ENCODE measurements around the gene FAM8A1.

Gene FAM8A1

DNA sequence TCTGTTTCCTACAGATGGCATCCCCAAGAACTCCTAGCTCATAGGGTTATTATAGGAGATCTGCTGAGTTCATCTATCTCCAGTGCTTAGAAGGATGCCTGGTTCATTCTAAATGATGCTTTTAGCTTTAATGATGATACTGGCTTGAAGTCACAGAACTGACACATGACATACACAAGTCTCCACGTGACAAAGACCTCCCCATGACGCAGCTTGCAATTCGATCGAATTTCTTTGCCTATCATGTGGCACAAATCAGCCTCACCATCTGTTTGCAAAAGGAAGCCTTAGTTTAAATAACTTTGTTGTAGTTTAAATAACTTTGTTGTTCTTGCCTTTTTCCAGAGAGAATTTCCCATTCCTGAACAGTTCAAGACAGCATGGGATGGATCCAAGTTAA, 44.1 kb upstream of the FAM8A1 start:
- H3K9ac ChIP-seq (ENCODE audit: low read depth, low read length) = no peak overlapping the region
- no peak overlapping the region for H2AFZ ChIP-seq (ENCODE audit: low read depth, low read length)
- no peaks in the 10 kb centered on the region for H3K4me1 ChIP-seq (ENCODE audit: insufficient read depth, low read length)
- no peaks in the 10 kb centered on the region for H3K9me3 ChIP-seq (ENCODE audit: insufficient read depth, low read length, severe bottlenecking)
- no peak overlapping the region for H3K4me2 ChIP-seq (ENCODE audit: insufficient read depth, low read length)
- no peak overlapping the region for H3K27ac ChIP-seq (ENCODE audit: low read length)
- H3K27me3 ChIP-seq (ENCODE audit: insufficient read depth, low read length, poor library complexity) = no peaks in the 10 kb centered on the region
- no peak for TF ChIP-seq EZH2 (IDR thresholded peaks at IDR 0.05; ENCODE audit: borderline replicate concordance, low read depth, low read length, severe bottlenecking)
- TF ChIP-seq, protein P1, sequence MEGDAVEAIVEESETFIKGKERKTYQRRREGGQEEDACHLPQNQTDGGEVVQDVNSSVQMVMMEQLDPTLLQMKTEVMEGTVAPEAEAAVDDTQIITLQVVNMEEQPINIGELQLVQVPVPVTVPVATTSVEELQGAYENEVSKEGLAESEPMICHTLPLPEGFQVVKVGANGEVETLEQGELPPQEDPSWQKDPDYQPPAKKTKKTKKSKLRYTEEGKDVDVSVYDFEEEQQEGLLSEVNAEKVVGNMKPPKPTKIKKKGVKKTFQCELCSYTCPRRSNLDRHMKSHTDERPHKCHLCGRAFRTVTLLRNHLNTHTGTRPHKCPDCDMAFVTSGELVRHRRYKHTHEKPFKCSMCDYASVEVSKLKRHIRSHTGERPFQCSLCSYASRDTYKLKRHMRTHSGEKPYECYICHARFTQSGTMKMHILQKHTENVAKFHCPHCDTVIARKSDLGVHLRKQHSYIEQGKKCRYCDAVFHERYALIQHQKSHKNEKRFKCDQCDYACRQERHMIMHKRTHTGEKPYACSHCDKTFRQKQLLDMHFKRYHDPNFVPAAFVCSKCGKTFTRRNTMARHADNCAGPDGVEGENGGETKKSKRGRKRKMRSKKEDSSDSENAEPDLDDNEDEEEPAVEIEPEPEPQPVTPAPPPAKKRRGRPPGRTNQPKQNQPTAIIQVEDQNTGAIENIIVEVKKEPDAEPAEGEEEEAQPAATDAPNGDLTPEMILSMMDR (IDR thresholded peaks at IDR 0.05; ENCODE audit: borderline replicate concordance, extremely low read depth, low read length, poor library complexity, severe bottlenecking) = no peak
- no peaks in the 10 kb centered on the region for H3K79me2 ChIP-seq (ENCODE audit: insufficient read depth, low read length)
- no peaks in the 10 kb centered on the region for H3K36me3 ChIP-seq (ENCODE audit: insufficient read depth, low read length)
- no peaks in the 10 kb centered on the region for H4K20me1 ChIP-seq (ENCODE audit: insufficient read depth, low read length)
- H3K4me3 ChIP-seq (ENCODE audit: low read depth in 1 of 2, low read length in 2 of 2) = no peak overlapping the region
- ATAC-seq (ENCODE audit: insufficient read depth, low read depth) (no peak), DNase-seq (no peak)

DNA sequence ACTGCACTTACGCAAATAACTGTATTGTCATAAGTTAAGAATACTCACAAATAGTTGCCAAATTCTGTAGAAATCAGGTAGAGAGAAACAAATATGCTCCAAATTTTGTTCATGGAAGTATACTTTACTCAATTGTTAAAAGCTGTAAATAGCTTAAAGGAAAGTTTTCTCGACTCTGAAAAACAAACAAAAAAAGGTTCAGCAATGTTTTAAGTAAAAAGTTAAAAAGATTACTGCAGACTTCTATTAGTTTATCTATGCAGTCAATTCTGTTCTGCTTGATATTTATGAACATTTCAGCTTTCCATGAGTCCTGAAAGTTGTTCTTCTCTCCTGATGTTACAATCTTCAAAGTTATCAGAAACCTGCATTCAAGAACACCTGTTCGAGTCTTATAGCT, 37.5 kb upstream of the FAM8A1 start:
- Histone ChIP-seq H3K27ac (ENCODE audit: low read length) (no peak overlapping the region), H2AFZ (ENCODE audit: low read depth, low read length) (no peak overlapping the region), H3K27me3 (ENCODE audit: insufficient read depth, low read length, poor library complexity) (no peaks in the 10 kb centered on the region), H3K36me3 (ENCODE audit: insufficient read depth, low read length) (no peaks in the 10 kb centered on the region), H4K20me1 (ENCODE audit: insufficient read depth, low read length) (no peaks in the 10 kb centered on the region), H3K4me1 (ENCODE audit: insufficient read depth, low read length) (no peaks in the 10 kb centered on the region), H3K9ac (ENCODE audit: low read depth, low read length) (no peak overlapping the region), H3K79me2 (ENCODE audit: insufficient read depth, low read length) (no peaks in the 10 kb centered on the region), H3K4me2 (ENCODE audit: insufficient read depth, low read length) (no peak overlapping the region), H3K4me3 (ENCODE audit: low read depth in 1 of 2, low read length in 2 of 2) (no peak overlapping the region), H3K9me3 (ENCODE audit: insufficient read depth, low read length, severe bottlenecking) (peaks cover 17% of the 10 kb centered on the region)
- DNase-seq = no peak
- TF ChIP-seq EZH2 (IDR thresholded peaks at IDR 0.05; ENCODE audit: borderline replicate concordance, low read depth, low read length, severe bottlenecking) = no peak
- TF ChIP-seq, protein P1 (IDR thresholded peaks at IDR 0.05; ENCODE audit: borderline replicate concordance, extremely low read depth, low read length, poor library complexity, severe bottlenecking) = no peak
- ATAC-seq (ENCODE audit: insufficient read depth, low read depth) = no peak

DNA sequence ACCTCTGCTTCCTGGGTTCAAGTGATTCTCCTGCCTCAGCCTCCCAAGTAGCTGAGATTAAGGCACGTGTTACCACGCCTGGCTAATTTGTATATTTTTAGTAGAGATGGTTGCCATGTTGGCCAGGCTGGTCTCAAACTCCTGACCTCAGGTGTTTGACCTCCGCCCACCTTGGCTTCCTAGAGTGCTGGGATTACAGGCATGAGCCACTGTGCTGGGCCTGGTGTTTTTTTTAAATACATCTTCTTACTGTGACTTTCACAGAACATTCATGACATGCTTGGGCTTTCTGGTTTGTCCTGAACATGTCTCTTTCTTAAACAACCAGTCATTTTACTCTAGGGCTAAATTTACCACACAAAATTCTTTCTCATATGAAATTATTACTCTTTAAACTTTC, 34.7 kb upstream of the FAM8A1 start:
- Histone ChIP-seq H2AFZ (ENCODE audit: low read depth, low read length) (no peak overlapping the region), H3K27ac (ENCODE audit: low read length) (no peak overlapping the region), H3K9ac (ENCODE audit: low read depth, low read length) (no peak overlapping the region), H3K4me3 (ENCODE audit: low read depth in 1 of 2, low read length in 2 of 2) (no peak overlapping the region), H3K9me3 (ENCODE audit: insufficient read depth, low read length, severe bottlenecking) (peaks cover 17% of the 10 kb centered on the region), H4K20me1 (ENCODE audit: insufficient read depth, low read length) (no peaks in the 10 kb centered on the region), H3K36me3 (ENCODE audit: insufficient read depth, low read length) (no peaks in the 10 kb centered on the region), H3K27me3 (ENCODE audit: insufficient read depth, low read length, poor library complexity) (no peaks in the 10 kb centered on the region), H3K79me2 (ENCODE audit: insufficient read depth, low read length) (no peaks in the 10 kb centered on the region), H3K4me1 (ENCODE audit: insufficient read depth, low read length) (no peaks in the 10 kb centered on the region), H3K4me2 (ENCODE audit: insufficient read depth, low read length) (no peak overlapping the region)
- DNase-seq (no peak), ATAC-seq (ENCODE audit: insufficient read depth, low read depth) (no peak)
- no peak for TF ChIP-seq EZH2 (IDR thresholded peaks at IDR 0.05; ENCODE audit: borderline replicate concordance, low read depth, low read length, severe bottlenecking)
- TF ChIP-seq, protein P1 (IDR thresholded peaks at IDR 0.05; ENCODE audit: borderline replicate concordance, extremely low read depth, low read length, poor library complexity, severe bottlenecking) = no peak

Data from DND-41 (cell line).